NCI-H774 (cell line): ENCODE results near the gene ANTXR1.

Experiments used
- DNase-seq: peaks from one replicate; lab custom pipeline; 2025; lab: John Stamatoyannopoulos, UW

The ANTXR1 gene

DNA sequence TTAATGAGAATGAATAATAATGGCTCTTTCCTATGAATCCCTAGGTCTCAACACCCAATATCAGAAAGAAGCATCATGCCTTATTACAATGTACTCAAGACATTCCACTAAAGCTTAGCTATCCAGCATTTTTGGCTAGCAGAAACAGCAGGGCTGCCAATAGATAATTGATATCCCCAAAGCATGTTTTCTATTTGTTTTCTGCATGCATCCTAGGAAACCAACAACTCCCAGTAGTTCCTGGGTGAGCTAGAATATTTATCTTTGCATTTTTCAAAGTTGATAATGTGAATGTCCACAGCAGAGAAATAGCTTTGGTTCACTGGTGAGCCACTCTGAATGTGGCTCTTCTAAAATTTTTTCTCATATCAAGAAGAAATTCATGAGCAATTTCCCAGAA, 5.8 kb upstream of the ANTXR1 start:
- no peak for DNase-seq

DNA sequence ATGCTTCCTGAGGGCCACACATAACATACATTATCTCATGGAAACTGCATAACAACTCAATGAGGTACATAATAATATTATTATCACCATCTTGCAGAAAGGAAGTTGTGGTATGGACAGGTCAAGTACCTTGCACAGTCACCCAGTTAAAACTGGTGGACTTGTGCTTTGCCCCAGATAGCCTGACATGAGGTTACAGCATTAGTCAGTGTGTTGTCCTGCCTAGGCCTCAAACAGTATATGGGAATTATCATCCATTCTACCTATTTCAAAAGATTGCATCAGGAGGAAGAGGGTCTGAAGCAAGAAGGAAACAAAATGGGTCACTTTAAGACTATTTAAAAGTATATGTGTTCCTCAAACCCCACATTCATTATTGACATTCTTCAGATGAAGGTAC, 5.4 kb upstream of the ANTXR1 start:
- no peak for DNase-seq

DNA sequence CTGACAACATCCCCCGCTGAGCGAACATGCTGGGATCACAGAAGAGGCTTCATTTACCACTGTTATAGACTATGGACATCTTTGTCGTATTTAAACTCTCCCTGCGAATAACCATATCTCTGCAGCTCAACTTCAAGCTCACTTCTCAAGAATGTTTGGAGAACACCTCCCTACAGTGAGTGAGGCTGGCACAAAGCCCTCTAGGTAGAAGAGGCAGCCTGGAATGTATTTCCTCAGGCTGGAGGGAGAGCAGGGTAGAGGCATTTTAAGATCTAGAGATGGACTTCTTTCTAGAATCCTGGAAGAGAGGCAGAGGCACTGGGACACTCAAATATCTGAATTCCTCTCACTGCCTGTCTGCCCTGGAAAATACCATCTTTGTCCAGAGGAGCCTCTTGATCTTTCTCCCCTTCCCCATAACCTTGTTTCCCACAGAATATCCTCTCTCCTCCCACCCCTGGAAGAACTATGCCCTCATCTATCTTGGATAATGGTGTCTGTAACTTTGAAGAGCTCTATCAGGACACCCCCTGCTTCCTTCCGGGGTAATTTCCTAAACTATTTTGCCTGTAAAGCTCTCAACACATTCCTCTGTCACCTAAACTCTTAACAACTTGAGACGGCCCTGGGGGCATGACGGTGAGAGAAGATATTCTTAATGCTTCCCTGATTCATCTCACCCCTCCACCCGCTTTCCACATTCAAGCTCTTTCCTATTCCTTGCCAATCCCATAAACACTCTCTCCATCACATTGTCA, 2.4 kb upstream of the ANTXR1 start:
- no peak for DNase-seq

DNA sequence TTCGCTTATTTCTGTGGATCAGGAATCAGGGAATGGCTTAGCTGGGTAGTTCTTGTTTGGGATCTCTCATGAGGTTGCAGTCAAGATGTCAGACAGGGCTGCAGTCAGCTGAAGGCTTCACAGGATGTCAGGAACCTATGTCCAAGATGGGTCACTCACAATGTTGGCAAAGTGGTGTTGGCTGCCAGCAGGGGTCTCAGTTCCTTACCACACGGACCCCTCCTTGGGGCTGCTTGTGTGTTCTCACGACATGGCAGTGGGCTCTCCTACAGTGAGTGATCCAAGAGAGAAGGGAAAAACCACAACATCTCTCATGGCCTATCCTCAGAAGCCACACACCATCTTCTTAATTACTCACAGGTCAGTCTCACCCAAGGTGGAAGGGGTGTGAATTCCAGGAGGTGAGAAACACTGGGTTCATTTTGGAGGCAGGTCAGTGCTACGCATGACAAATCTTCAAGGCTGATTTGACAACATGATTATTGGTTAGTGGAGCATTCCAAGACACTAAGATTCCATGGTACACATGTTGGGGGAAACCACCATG, 1.3 kb upstream of the ANTXR1 start:
- no peak for DNase-seq

DNA sequence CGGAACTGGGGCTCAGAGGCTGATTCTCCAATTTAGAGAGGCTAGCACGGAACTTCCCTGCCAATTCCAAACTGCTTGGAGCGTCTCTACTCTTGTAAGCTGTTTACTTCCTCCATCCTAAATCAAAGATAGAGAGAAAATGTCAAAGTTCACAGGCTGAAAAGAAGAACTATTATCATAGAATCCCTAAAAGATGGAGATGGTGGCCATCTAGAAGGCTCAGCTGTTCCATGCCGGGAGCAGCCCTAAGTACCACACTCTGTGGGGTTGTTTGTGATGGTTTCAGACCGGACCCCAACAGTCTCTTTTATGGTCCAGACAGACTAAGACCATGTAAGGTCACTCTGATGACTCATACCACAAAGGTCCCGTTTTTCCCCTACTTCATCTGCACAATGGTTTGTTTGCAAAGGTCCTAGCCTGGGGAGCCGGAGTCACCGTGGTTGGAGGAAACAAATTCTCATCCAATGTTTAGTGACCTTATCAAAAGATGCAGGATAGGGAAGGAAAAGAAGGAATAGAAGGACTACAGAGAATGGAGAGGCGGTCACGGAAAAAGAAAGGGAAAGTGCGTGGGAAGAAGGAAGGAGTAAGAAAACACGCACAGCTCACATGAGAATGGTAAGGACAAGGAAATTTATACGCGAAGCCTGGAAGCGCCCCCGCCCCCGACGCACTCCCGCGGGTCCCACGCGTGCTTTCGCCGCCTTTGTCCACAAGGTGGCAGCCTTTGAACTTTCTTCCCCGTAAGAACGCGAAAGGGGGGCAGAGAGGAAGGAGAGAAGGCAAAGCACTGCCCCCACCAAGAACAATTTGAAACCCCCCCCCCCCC, 453 bp upstream of the ANTXR1 start:
- no peak for DNase-seq

DNA sequence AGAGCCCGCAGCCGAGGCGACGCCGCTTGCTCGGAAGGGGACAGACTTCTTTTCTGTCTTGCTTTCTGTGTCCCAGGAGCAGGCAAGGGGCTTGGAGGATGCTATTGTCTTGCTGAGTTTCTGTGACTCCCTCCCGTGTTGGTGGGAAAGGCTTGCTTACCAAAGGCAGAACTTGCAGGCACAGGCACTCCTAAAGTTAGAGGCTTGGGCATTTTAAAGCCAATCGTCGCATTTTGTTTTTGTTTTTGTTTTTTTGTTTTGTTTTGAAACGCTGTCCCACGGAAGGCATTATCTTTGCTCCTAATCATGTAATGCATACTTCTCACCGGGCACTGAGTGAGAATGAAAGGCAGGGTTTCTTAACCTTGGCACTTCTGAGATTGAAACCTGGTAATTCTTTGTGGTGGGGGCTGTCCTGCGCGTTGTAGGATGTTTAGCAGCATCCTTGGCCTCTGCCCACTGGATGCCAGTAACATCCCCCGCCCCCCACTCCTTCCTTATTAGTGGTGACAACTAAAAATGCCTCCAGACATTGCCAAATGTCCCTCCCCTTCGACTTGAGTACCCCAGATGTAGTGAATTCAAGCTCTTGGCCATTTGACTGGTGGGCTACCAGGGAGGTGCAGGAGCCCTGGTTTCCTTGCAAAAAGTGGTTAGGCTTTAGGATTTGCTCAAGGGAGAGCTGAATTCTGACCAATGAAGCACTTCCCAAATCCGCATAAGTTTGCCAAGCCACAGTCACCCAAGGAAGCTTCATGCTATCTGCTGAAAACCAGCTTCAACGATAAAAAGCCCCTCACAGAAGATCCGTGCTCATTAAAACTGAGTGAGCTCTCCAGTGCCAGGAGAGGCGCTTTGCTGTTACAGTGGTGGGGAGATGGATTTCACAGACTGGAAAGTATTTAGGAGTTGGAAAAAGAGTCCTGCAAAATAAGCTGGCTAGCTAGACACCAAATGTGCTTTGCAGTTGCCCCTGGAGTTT, 1.2 kb downstream of the ANTXR1 start:
- DNase-seq = no peak

DNA sequence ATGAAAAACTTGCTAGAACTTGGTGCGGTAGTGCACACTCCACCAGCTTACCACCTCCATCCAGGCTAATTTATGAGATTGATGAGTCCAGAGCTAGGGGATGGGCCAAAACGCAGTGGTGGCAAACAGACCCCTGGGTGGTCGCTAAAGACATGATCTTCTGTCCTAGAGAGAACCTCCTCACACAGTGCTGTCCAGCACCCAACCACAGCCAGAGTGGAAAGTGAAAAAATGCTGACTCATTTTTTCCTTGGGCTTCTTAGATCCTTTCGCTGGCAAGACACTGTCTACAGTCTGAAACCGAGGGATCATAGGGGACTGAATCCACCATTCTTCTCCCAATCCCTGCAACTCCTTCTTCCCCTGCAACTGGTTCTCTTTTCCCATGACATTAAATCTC, 4.1 kb downstream of the ANTXR1 start:
- no peak for DNase-seq

DNA sequence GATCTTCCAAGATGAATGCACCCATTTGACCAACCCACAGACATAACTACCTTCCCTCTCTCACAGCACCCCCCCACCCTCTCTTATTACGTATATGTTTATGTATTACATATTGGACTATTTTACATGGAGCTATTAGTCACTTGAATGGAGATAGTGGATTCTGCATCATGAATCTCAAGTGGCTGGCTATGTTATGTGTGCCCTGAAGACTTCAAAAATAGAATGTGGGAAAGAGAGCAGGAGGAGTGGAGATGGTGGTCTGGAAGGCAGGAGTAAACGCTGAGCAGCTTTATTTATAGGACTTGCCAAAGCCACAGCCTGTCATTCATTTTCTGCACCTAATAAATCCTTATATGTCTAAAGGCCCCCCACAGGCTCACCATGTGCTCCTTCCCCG, 4.9 kb downstream of the ANTXR1 start:
- DNase-seq = no peak

DNA sequence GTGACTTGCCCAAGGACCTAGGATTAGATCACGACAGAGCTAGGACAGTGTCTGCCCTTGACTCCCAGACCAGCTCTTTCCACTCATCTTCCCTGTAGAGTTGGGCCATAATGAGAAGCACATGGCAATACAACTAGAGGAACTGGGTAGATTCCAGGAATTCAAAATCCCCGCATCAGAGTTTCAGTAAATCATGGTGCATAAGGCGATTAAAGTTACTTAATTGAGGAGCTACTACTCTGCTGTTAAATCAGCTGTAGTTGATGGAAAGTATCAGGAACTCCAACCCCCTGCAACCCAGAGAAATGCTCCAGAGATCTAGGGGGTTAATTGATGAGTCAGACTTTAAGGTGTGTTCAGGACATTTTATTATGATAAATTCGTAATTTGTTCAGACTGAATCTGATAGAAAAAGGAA, 5.7 kb downstream of the ANTXR1 start:
- DNase-seq = no peak

DNA sequence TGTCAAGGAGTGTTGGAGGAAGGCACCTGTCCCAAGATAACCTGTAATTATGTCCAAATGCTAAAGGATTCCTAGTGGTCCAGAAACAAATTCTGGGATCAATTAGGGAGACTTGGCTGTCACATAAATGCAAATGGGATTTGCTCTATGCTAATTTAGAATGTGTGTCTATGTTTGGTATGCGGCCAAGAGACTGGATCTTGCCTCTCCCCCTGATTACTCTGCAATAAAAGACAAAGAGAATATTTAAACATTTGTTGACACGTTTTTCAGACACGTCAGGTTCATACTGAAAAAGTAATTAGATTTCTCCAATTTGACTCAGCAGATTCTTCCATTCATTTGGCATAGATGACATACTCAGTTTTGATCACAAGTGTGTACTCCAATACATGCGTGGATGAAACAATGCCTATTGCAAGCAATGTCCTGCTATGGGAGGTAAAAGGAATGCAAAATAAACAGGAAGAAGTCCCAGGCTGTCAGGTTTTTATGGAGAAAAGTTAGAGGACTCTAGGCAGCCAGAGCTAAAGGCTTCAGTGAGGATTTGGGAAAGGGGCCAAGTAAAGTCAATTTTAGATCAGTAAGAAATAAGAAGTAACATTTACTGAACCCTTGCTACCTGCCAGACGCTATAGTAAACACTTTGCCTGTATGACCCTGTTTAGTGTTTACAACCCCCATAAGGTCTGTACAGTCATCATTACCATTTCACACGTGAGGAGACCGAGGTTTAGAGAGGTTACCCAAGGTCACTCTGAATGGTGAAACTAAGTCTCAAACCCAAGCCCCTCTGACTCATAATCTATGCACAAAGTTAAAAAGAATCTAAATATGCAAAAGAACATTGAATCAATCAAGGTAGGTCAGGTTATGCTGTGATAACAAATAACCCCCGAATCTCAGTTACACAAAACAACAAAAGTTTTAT, 7.8 kb downstream of the ANTXR1 start:
- no peak for DNase-seq

DNA sequence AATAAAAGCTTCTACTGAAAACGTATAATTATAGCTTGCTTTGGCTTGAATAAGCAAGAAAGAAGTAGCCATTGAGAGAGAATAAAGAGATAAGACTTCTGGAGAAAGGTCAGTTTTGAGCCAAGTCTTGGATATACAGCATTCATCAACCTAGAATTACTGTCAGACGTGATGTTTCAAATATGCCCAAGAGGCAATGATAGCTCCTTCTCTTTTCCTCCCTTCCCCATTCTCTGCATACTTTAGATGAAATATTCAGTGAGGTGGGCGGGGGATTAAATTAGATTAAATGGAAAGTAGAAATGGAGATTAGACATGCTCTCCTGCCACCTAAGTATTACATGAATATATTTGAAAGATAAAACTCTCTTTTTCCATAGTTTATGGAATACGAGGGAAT, 8.7 kb downstream of the ANTXR1 start:
- no peak for DNase-seq

DNA sequence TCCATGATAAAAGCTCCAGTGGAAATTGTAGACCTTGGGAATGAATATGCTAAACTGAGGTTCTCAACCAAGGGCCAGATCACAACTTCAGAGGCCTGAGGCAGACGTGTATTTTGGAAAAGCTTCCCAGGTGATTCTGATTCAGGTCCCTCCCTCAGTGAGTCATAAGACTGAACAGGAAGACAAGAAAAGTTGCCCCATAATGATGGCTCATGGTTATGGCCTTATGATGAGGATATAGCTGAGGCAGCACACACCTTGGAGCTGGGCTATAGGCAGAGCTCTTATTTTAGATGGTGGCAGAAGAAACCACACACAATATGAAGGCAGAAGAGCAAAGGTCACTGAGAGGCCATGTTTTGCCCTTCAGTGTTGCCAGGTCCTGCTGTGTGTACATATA, 9.6 kb downstream of the ANTXR1 start:
- DNase-seq = no peak

DNA sequence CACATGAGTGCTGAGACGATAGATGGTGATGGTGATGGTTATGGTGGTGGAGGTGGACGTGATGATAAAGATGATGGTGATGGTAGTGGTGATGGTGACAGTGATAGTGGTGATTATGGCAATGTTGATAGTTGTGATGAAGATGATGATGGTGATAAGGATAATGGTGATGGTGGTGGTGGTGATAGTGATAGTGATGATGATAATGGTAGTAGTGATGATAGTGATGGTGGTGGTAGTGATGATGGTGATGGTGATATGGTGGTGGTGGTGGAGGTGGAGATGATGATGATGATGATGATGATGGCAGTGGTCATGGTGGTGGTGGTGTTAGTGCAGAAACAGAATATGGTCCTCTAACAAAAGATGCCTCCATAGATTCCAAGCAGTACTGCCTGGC, 10.3 kb downstream of the ANTXR1 start:
- DNase-seq = no peak

DNA sequence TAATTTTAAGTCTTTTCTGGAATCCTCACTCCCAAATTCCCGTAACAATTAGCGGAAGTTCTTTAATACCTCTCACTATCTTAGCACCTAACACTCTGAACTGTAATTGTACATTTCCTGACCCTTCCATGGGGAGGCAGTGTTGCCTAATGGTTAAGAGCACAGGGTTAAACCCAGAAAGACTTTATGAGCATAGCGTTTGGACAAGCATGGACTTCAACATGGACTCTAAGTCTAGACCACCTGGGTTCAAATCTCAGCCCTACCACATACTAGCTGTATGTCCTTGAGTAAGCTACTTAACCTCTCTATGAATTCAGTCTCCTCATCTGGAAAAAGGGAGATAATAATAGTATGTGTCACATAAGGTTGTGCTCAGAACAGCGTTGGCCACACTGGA, 13.0 kb downstream of the ANTXR1 start:
- peak; percentile 37 for DNase-seq

DNA sequence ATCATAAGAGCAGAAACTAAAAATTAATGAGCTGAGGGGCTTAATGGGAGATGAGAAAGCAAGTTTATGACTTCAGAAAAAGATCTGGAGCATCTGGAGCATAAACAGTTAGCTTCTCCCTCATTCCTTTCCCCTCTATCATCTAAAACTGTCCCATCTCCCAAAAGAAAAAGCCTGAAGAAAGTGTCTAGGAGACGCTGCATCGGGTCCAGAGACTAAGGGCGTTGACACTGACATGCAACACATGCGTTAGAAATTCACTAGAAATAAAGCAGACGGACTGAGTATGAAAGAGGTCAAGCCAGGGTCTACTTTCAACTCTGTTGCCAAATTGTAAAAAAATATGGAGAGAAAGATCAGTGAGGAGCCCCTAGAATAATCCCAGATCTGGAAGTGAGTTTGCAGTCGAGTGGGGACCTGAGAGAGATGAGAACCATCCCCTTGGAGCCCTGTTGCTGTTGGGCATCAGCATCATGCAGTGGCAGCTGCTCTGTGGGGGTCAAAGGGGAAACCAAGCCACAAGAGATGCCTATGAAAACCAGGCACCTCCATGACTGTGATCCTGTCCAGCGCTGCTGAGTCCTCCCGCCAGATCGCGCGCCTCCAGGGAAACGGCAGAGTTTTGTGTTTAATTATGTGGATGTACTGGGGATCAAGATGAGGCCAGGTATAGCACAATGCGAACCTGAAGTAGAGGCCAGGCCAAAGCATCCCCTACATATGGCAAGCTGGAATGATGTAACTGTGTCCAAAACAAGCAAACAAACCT, 13.9 kb downstream of the ANTXR1 start:
- DNase-seq = no peak

DNA sequence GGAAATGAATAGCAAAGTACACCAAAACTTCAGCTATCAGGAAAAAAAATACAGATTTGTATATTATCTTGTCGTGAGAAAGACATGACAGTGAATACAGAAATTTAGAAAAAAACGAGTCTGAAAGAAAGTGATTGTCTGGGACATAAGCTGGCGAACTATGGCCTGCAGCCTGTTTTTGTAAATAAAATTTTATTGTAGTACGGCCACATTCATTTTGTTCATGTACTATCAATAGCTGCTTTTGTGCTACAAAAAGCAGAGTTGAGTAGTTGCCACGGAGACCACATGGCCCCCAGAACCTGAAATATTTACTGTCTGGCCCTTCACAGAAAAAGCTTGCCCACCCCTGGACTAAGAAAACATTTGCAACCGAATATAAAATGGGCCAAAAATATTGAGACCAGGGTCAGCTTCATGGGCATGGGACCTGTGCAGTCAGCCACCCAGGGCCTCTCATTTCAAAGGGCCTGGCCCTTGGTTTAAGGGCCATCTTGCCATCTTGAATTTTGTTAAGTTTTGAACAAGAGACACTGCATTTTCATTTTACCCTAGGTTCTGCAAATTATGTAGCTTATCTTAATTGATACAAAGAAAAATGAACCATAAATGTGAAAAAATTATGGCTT, 17.9 kb downstream of the ANTXR1 start:
- no peak for DNase-seq

DNA sequence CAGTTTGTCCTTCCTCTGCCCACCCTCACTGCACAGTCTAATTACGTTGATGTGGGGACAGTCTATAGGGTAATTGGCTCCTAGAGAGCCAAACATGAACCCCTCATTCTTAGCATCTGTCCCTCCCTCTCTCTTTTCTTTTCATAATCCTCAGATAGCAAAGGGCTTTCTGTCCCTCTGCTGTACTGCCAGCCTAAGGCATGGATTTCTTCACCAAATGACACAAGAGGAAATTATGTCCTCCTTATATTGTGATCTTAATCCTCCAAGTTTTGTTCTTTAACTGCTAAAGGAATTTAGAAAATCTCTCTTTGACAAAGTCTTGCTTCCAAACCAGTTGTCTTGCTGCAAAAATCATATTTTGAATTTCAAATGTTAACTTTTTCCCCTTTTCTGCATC, 18.5 kb downstream of the ANTXR1 start:
- no peak for DNase-seq

DNA sequence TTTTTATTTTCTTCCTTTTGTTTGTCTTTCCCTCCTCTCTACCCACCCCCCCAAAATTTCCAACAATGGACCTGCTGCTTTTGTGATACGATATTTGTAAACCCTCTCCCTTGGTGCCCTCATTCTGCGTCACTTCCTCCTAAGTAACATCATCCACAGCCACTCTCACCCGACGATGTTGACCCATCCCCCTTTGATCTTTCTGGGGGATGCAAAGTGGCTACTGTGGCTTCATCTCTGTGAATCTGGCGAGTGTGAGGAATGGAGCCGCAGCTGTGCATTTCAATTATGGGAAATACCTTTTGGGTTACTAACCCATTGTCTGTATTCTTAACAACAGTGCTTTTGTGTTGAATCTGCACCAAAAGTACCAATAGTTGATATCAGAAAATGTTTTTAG, 19.4 kb downstream of the ANTXR1 start:
- DNase-seq = no peak

DNA sequence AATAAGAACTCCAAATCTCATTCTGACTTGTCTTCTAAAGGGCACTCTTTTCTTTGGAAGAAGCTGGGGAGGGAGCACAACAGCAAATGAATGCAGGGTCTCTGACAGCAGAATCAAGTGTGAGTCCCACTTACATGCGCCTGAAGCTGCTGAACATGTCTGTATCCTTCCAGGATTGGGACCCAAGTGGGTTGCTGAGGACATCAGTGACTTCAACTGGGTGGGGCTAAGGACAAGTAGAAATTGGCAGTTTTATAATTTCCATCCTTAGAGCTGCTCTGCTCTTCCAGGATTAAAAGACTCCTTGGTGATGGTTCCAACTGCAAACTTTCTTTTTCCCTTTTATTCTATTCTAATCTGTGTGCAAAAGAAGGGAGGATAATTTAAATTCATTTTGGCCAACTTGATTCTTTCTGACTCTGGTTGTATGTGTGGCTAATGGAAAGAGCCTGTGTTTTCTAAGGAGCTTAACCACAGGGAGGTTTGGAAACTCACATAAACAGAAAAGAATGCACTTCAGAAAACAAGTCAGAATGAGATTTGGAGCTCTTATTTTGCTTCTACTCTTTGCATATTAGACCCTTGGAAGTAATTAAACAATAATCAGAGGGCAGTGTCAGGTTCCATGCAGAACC, 20.6 kb downstream of the ANTXR1 start:
- DNase-seq = no peak
